Activated CD4-positive, alpha-beta T cell treated with anti-CD3 and anti-CD28 coated beads, Interleukin-2, amount 10 ng/mL, durations not matched to agents 7 days and 5 days (primary cell): ENCODE results near the gene CNTNAP5. TPM values are rescaled to one million over a fixed set of nuclear protein-coding genes. Genes with fewer than 3 reads are reported as not detected.

Source experiments
- CTCF ChIA-PET: fragments of 350-600 bp; sonication (Branson Sonifier 250); formaldehyde crosslinking; loops from one replicate; lab custom pipeline; 2021; ENCODE audit warnings: antibody characterized with exemption; lab: Charles Lee
- POLR2A ChIA-PET: fragments of 350-600 bp; sonication (Branson Sonifier 250); formaldehyde crosslinking; loops from one replicate; lab custom pipeline; 2021; ENCODE audit warnings: antibody characterized with exemption; lab: Charles Lee
- DNase-seq: peaks from one replicate; pipeline ENCODE4 v3.0.0-alpha.2; 2020
- H3K27ac Mint-ChIP-seq: one replicate; pipeline ENCODE4 v1.8.0; 2021; ENCODE audit warnings: mild to moderate bottlenecking, moderate library complexity, mixed read lengths
- H3K27me3 Mint-ChIP-seq: one replicate; pipeline ENCODE4 v1.8.0; 2021; ENCODE audit warnings: mixed read lengths
- H3K36me3 Mint-ChIP-seq: one replicate; pipeline ENCODE4 v1.8.0; 2021; ENCODE audit warnings: low read depth, mixed read lengths
- H3K4me1 Mint-ChIP-seq: one replicate; pipeline ENCODE4 v1.8.0; 2021; ENCODE audit warnings: mixed read lengths
- H3K4me3 Mint-ChIP-seq: one replicate; pipeline ENCODE4 v1.8.0; 2021; ENCODE audit warnings: mild to moderate bottlenecking, moderate library complexity, mixed read lengths
- H3K9me3 Mint-ChIP-seq: one replicate; pipeline ENCODE4 v1.8.0; 2021; ENCODE audit warnings: mixed read lengths
- total RNA-seq, 2 experiments: library from RNA; stranded (reverse); gene quantifications; one replicate each; pipeline ENCODE4 v1.2.3, GENCODE V29; 2021

Gene CNTNAP5
- total RNA-seq, 2 experiments from 2014 or later = not detected

GRCh38 chr2:124886216-124886615, 861.1 kb downstream of the CNTNAP5 start:
- Mint-ChIP-seq H3K27me3 (no peaks in the 10 kb centered on the region), H3K27ac (no peak overlapping the region), H3K36me3 (no peaks in the 10 kb centered on the region), H3K4me3 (no peak overlapping the region), H3K9me3 (peaks cover 8% of the 10 kb centered on the region), H3K4me1 (no peaks in the 10 kb centered on the region)
- CTCF ChIA-PET = no interaction called here
- DNase-seq = no peak
- POLR2A ChIA-PET = no interaction called here

GRCh38 chr2:124887466-124887865, 862.4 kb downstream of the CNTNAP5 start:
- Mint-ChIP-seq H3K4me3 (no peak overlapping the region), H3K9me3 (peaks cover 8% of the 10 kb centered on the region), H3K36me3 (no peaks in the 10 kb centered on the region), H3K4me1 (no peaks in the 10 kb centered on the region), H3K27ac (no peak overlapping the region), H3K27me3 (no peaks in the 10 kb centered on the region)
- DNase-seq = no peak
- POLR2A ChIA-PET = no interaction called here
- CTCF ChIA-PET = no interaction called here

- CTCF ChIA-PET = no interaction called here
- no peak overlapping the region for H3K27ac Mint-ChIP-seq
- POLR2A ChIA-PET = no interaction called here
- peaks cover 8% of the 10 kb centered on the region for H3K9me3 Mint-ChIP-seq
- H3K4me1 Mint-ChIP-seq = no peaks in the 10 kb centered on the region
- DNase-seq = no peak
- no peak overlapping the region for H3K4me3 Mint-ChIP-seq
- no peaks in the 10 kb centered on the region for H3K27me3 Mint-ChIP-seq
- H3K36me3 Mint-ChIP-seq = no peaks in the 10 kb centered on the region
These were observed 863.3 kb downstream of the CNTNAP5 start for GRCh38 chr2:124888431-124888830.

- H3K4me1 Mint-ChIP-seq = no peaks in the 10 kb centered on the region
- no peak overlapping the region for H3K4me3 Mint-ChIP-seq
- ChIA-PET CTCF (no interaction called here), POLR2A (no interaction called here)
- no peaks in the 10 kb centered on the region for H3K36me3 Mint-ChIP-seq
- no peak overlapping the region for H3K27ac Mint-ChIP-seq
- DNase-seq = no peak
- H3K27me3 Mint-ChIP-seq = no peaks in the 10 kb centered on the region
- no peaks in the 10 kb centered on the region for H3K9me3 Mint-ChIP-seq
These were observed 869.1 kb downstream of the CNTNAP5 start for GRCh38 chr2:124894199-124894598.

GRCh38 chr2:124898827-124899226, 873.7 kb downstream of the CNTNAP5 start:
- ChIA-PET POLR2A (no interaction called here), CTCF (no interaction called here)
- Mint-ChIP-seq H3K27me3 (no peaks in the 10 kb centered on the region), H3K9me3 (no peaks in the 10 kb centered on the region), H3K27ac (no peak overlapping the region), H3K36me3 (no peaks in the 10 kb centered on the region), H3K4me3 (no peak overlapping the region), H3K4me1 (no peaks in the 10 kb centered on the region)
- DNase-seq = no peak

GRCh38 chr2:124908411-124908810, 883.3 kb downstream of the CNTNAP5 start:
- H3K27me3 Mint-ChIP-seq = no peaks in the 10 kb centered on the region
- no peaks in the 10 kb centered on the region for H3K4me1 Mint-ChIP-seq
- H3K27ac Mint-ChIP-seq = no peak overlapping the region
- no peak for DNase-seq
- CTCF ChIA-PET = no interaction called here
- H3K9me3 Mint-ChIP-seq = peaks cover 8% of the 10 kb centered on the region
- no peak overlapping the region for H3K4me3 Mint-ChIP-seq
- POLR2A ChIA-PET = no interaction called here
- H3K36me3 Mint-ChIP-seq = no peaks in the 10 kb centered on the region

GRCh38 chr2:124911560-124911959, 886.5 kb downstream of the CNTNAP5 start:
- POLR2A ChIA-PET = no interaction called here

GRCh38 chr2:124913868-124914267, 888.8 kb downstream of the CNTNAP5 start:
- H3K4me3 Mint-ChIP-seq = no peak overlapping the region
- no peak for DNase-seq
- ChIA-PET CTCF (no interaction called here), POLR2A (no interaction called here)
- H3K9me3 Mint-ChIP-seq = peaks cover 6% of the 10 kb centered on the region
- no peaks in the 10 kb centered on the region for H3K27me3 Mint-ChIP-seq
- H3K4me1 Mint-ChIP-seq = no peaks in the 10 kb centered on the region
- no peaks in the 10 kb centered on the region for H3K36me3 Mint-ChIP-seq
- H3K27ac Mint-ChIP-seq = no peak overlapping the region

More at GRCh38 chr2:124911560-124911959, 886.5 kb downstream of the CNTNAP5 start:
- H3K9me3 Mint-ChIP-seq = peaks cover 6% of the 10 kb centered on the region
- no peaks in the 10 kb centered on the region for H3K4me1 Mint-ChIP-seq
- H3K4me3 Mint-ChIP-seq = no peak overlapping the region
- no peaks in the 10 kb centered on the region for H3K36me3 Mint-ChIP-seq
- DNase-seq = no peak
- H3K27me3 Mint-ChIP-seq = no peaks in the 10 kb centered on the region
- CTCF ChIA-PET = interaction anchor here (1.1 kb wide), 1 partner anchor 16 kb away, joined by 3 read pairs; no protein-coding TSS in a partner anchor
- no peak overlapping the region for H3K27ac Mint-ChIP-seq

- Mint-ChIP-seq H3K27ac (no peak overlapping the region), H3K4me3 (no peak overlapping the region), H3K27me3 (no peaks in the 10 kb centered on the region), H3K36me3 (no peaks in the 10 kb centered on the region), H3K4me1 (no peaks in the 10 kb centered on the region), H3K9me3 (no peaks in the 10 kb centered on the region)
- DNase-seq = no peak
- ChIA-PET CTCF (no interaction called here), POLR2A (no interaction called here)
These were observed 890.5 kb downstream of the CNTNAP5 start for GRCh38 chr2:124915567-124915966.

GRCh38 chr2:124919296-124919695, 894.2 kb downstream of the CNTNAP5 start:
- CTCF ChIA-PET = no interaction called here
- Mint-ChIP-seq H3K27me3 (no peaks in the 10 kb centered on the region), H3K4me1 (no peaks in the 10 kb centered on the region), H3K4me3 (no peak overlapping the region), H3K9me3 (no peaks in the 10 kb centered on the region), H3K27ac (no peak overlapping the region), H3K36me3 (no peaks in the 10 kb centered on the region)
- no peak for DNase-seq
- POLR2A ChIA-PET = no interaction called here

- H3K36me3 Mint-ChIP-seq = no peaks in the 10 kb centered on the region
- H3K4me3 Mint-ChIP-seq = no peak overlapping the region
- POLR2A ChIA-PET = no interaction called here
- no peaks in the 10 kb centered on the region for H3K27me3 Mint-ChIP-seq
- DNase-seq = no peak
- CTCF ChIA-PET = no interaction called here
- no peaks in the 10 kb centered on the region for H3K4me1 Mint-ChIP-seq
- H3K9me3 Mint-ChIP-seq = no peaks in the 10 kb centered on the region
- H3K27ac Mint-ChIP-seq = no peak overlapping the region
These were observed 895.4 kb downstream of the CNTNAP5 start for GRCh38 chr2:124920448-124920847.

- ChIA-PET POLR2A (no interaction called here), CTCF (no interaction called here)
- no peaks in the 10 kb centered on the region for H3K4me1 Mint-ChIP-seq
- H3K27ac Mint-ChIP-seq = no peak overlapping the region
- no peaks in the 10 kb centered on the region for H3K9me3 Mint-ChIP-seq
- H3K4me3 Mint-ChIP-seq = no peak overlapping the region
- DNase-seq = no peak
- H3K36me3 Mint-ChIP-seq = no peaks in the 10 kb centered on the region
- H3K27me3 Mint-ChIP-seq = no peaks in the 10 kb centered on the region
These were observed 896.1 kb downstream of the CNTNAP5 start for GRCh38 chr2:124921191-124921590.

- ChIA-PET CTCF (no interaction called here), POLR2A (no interaction called here)
- no peak overlapping the region for H3K27ac Mint-ChIP-seq
- peaks cover 6% of the 10 kb centered on the region for H3K9me3 Mint-ChIP-seq
- H3K36me3 Mint-ChIP-seq = no peaks in the 10 kb centered on the region
- DNase-seq = no peak
- no peak overlapping the region for H3K4me3 Mint-ChIP-seq
- no peaks in the 10 kb centered on the region for H3K27me3 Mint-ChIP-seq
- H3K4me1 Mint-ChIP-seq = no peaks in the 10 kb centered on the region
These were observed 898.0 kb downstream of the CNTNAP5 start for GRCh38 chr2:124923097-124923496.

- H3K9me3 Mint-ChIP-seq = no peaks in the 10 kb centered on the region
- H3K4me1 Mint-ChIP-seq = no peaks in the 10 kb centered on the region
- CTCF ChIA-PET = no interaction called here
- POLR2A ChIA-PET = no interaction called here
- H3K27me3 Mint-ChIP-seq = no peaks in the 10 kb centered on the region
- DNase-seq = no peak
- H3K27ac Mint-ChIP-seq = no peak overlapping the region
- no peak overlapping the region for H3K4me3 Mint-ChIP-seq
- no peaks in the 10 kb centered on the region for H3K36me3 Mint-ChIP-seq
These were observed 908.8 kb downstream of the CNTNAP5 start for GRCh38 chr2:124933883-124934282.
